AG09319 (cell line): ENCODE data around the gene PNKD.

Experiments
- DNase-seq: peaks from one replicate; pipeline ENCODE4 v3.0.0-alpha.2; 2010; ENCODE audit warnings: low read depth; ENCODE audit errors: extremely low read depth
- TF ChIP-seq, protein P1 (sequence below): IDR thresholded peaks from 2 replicates; pipeline ENCODE4 v1.5.1; 2011; ENCODE audit warnings: low read depth, mild to moderate bottlenecking, inconsistent platforms, low read length, moderate library complexity

The PNKD gene

DNA sequence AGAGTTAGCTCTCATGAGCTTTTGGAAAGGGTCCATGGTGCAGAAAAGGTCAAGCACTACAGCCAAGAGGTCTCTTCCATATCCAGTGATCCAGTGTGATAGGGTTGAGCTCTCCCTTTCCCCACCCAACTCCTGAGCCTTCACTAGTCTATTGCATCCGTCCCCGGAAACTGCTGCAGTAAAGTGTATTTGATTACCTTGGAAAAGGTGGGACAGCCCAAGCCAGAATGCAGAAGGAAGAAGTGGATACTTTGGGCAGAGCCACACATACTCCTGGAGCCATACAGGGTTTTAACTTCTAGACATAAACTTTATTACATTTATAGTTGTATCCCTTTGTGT, 3.6 kb downstream of the PNKD start:
- TF ChIP-seq, protein P1, sequence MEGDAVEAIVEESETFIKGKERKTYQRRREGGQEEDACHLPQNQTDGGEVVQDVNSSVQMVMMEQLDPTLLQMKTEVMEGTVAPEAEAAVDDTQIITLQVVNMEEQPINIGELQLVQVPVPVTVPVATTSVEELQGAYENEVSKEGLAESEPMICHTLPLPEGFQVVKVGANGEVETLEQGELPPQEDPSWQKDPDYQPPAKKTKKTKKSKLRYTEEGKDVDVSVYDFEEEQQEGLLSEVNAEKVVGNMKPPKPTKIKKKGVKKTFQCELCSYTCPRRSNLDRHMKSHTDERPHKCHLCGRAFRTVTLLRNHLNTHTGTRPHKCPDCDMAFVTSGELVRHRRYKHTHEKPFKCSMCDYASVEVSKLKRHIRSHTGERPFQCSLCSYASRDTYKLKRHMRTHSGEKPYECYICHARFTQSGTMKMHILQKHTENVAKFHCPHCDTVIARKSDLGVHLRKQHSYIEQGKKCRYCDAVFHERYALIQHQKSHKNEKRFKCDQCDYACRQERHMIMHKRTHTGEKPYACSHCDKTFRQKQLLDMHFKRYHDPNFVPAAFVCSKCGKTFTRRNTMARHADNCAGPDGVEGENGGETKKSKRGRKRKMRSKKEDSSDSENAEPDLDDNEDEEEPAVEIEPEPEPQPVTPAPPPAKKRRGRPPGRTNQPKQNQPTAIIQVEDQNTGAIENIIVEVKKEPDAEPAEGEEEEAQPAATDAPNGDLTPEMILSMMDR = no peak
- no peak for DNase-seq

DNA sequence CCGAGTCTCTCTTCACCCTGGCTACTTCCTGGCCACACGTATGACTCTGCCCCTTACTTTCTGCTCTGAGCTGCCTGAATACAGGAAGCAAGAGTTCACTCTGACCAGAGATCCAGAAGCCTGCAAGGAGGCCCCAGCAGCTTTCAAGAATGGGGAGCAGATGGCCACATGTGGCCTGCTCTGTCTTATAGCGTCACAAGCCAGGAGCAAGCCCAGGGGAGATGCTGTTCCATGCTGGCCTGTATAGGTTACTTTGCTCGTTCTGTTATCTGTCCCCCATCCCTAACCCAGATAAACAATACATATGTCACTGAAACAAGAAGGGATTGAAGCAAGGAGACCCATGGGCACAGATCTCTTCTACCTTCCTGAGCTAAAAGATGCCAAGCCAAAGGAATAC, 4.3 kb downstream of the PNKD start:
- no peak for DNase-seq
- TF ChIP-seq, protein P1 = no peak

DNA sequence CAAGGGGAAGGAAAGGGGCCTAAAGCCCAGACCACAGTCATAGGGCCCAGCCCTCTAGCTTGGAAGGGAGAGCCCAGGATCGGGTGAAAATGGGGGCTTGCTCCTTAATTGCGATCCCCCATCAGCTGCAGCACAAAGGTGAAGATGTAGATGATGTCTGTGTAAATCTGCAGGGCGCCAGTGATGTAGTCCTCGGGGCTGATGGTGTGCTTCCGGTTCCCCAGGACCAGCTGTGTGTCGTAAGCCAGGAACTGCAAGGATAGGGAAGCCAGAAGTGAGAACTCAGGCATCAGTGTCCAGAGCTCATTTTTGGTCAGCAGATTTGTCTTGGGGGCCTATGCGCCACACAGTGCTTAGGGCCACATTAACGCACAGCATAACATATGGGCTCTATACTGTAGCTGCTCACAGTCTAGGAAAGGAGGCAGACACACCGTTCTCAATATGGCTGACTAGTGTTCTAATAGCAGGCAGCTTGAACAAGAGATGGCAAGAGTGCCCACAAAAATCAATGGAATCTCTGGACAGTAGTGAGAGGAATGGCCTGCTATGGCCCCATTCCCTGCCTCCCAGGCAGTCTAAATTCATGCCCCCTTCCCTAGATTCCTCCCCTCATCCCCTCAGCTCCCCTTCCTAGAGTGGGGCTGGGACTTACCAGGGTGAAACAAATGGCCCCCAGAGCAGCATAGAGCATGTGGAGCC, 5.2 kb downstream of the PNKD start:
- DNase-seq = no peak
- TF ChIP-seq, protein P1 = no peak

DNA sequence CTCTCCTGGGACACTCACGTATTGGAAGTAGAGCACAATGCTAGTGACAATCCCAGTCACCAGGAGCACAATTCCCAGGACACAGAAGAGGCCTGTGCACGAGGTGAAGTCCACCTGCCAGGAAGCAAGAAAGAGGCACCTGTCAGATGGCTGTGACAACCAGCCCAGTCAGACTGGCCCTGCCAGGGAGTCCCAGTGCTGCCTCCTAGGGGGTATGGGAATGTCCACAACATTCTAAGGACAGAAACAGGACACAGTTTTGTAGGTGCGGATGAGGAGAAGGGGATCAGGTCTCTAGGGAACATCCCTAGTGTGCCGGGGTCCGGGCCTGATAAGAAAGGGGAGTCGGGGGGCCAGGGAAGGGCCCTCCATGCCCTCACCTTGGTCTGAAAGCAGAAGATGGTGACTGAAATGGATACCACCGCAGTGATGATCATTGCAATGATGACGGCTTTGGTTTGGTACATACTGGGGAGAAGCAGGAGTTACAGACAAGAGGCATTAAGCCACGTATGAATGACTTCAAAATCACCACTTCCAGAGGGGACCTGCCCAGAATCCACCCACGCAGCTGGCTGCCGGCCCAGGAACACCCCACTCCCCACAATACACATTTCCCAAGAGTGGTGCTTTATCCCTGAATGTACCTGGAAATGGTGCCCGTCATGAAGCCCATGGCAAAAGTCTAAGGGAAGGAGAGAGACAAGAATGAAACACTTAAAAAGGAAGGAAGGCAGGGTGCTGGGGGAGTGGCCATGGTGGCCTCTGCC, 6.9 kb downstream of the PNKD start:
- TF ChIP-seq, protein P1 = no peak
- DNase-seq = no peak

DNA sequence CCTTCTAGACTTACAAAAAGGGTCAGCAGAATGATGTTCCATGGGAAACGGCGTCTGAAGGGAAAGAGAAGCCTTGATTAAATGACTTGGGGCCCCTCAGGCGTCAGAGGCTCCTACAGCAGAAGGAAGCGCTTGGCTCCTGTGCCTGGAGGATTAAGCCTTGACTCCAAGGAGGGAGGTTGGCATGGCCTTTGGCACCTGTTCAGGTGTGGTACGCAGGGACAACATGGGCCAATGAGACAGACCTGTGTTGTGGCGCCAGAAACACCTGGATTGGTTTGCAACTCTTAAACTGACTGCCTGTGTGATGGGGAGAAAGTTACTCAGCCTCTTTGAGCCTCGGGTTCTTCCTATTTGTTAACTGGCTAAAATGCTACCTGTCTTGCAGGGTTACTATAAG, 7.6 kb downstream of the PNKD start:
- TF ChIP-seq, protein P1 = no peak
- DNase-seq = no peak

DNA sequence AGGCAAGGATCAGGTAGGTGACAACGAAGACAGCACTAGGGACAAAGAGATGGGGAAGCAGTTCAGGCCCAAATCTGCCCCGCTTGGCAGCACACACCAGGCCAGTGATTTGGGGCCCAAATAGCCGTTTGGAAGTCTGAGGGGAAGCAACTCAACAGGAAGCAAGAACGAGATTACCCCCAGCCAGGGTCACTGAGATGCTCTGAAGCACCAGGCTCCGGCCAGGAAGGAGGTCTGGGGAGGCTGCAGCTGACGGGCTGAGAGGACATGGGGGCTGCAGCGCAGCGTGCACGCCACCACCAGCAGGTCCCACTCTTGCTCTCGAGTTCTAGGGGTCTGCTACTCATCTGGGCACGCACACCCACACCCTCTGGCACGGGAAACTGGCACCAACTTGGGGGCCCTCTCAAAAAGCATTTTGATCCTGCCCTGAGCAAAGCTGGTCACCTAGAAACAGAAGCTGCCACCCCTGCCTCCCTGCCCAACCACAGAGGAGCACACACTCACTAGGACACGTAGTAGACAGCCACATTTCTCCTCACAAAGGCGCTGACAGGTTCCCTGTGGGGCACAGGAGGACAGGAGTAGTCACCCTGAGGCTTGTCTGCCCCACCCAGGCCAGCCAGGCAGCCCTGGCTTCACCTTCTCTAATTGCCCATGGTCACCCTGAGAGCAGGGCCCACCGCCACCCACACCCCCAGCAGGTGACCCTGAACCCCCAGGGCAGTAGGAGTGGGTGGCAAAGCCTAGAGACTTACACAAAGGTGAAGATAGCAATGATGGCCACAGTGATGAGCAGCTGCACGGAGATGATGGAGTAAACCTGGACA, 8.4 kb downstream of the PNKD start:
- DNase-seq = no peak
- TF ChIP-seq, protein P1 = no peak
